Measurements from ENCODE around the gene RNF157. TPM values are rescaled to one million over a fixed set of nuclear protein-coding genes. Genes with fewer than 3 reads are reported as not detected.

The RNF157 gene
- total RNA-seq, 2 donors from 2014 or later, result 9.6 to 11.2 TPM

DNA sequence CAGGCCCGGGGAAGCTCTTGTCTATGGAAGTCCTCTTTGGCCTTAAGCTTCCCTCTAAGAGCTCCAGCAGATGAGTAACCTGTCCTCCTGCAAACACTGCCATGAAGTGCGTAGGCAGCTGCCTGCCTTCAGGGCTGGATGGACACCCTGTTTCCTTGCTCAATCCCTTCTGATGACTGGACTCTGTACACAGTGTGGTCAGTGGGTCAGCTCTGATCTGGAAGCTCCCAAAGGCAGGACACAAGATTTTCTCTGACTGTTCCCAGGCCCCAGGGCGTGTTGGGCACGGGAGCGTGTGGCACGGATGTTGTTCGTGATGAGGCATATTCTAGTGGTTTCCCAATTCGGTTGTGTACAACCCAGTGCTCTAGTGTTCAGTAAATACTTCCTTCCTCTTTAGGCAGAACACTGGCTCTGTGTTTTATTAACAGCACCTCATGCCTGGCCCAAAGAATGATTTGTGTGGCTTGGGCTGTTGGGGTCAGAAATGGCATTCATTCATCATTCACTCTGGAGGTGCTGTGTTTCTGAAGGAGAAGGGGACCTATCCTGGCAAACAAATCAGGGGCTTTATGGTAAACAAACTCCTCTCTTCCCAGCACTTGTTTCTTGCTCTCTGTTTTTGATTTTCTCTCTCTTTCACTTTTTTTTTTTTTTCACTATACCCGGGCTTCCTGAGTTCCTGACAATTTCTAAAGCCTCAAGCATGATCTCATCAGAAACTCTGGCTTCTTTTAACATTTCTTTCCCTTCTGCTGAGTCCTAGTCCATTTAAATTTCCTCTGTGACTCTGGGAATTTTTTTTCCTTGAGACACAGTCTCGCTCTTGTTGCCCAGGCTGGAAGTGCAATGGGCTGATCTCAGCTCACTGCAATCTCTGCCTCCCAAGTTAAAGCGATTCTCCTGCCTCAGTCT is 12.0 kb upstream of the RNF157 start:
- no peak overlapping the region for H3K27ac Mint-ChIP-seq
- no peak overlapping the region for H3K4me3 Mint-ChIP-seq
- Histone ChIP-seq H3K9ac (ENCODE audit: extremely low read depth, low read length, poor library complexity, severe bottlenecking) (no peak overlapping the region), H3K27me3 (ENCODE audit: control insufficient read depth, insufficient read depth, low read length, poor library complexity, severe bottlenecking) (no peaks in the 10 kb centered on the region), H3K9me3 (ENCODE audit: control insufficient read depth, low read length) (no peaks in the 10 kb centered on the region), H3K36me3 (ENCODE audit: control insufficient read depth, insufficient read depth, low read length) (no peaks in the 10 kb centered on the region), H3K4me1 (ENCODE audit: control insufficient read depth, insufficient read depth, low read length) (no peaks in the 10 kb centered on the region), H3K27ac (ENCODE audit: low read depth, low read length) (no peak overlapping the region), H3K4me3 (ENCODE audit: low read length) (no peak overlapping the region)
- H3K27me3 Mint-ChIP-seq (ENCODE audit: insufficient read depth), result peaks cover 2% of the 10 kb centered on the region
- peaks cover 6% of the 10 kb centered on the region for H3K9me3 Mint-ChIP-seq
- H3K36me3 Mint-ChIP-seq (ENCODE audit: low read depth), result no peaks in the 10 kb centered on the region
- peak; percentile 42 for DNase-seq
- 91 to 92% methylated on average over 11 of the region's 11 CpGs for WGBS, 2 experiments (ENCODE audit: insufficient coverage in 1 of 2, insufficient read length in 1 of 2)
- TF ChIP-seq, protein P1, sequence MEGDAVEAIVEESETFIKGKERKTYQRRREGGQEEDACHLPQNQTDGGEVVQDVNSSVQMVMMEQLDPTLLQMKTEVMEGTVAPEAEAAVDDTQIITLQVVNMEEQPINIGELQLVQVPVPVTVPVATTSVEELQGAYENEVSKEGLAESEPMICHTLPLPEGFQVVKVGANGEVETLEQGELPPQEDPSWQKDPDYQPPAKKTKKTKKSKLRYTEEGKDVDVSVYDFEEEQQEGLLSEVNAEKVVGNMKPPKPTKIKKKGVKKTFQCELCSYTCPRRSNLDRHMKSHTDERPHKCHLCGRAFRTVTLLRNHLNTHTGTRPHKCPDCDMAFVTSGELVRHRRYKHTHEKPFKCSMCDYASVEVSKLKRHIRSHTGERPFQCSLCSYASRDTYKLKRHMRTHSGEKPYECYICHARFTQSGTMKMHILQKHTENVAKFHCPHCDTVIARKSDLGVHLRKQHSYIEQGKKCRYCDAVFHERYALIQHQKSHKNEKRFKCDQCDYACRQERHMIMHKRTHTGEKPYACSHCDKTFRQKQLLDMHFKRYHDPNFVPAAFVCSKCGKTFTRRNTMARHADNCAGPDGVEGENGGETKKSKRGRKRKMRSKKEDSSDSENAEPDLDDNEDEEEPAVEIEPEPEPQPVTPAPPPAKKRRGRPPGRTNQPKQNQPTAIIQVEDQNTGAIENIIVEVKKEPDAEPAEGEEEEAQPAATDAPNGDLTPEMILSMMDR (conservative IDR thresholded peaks at IDR 0.05), result no peak
- no peaks in the 10 kb centered on the region for H3K4me1 Mint-ChIP-seq

DNA sequence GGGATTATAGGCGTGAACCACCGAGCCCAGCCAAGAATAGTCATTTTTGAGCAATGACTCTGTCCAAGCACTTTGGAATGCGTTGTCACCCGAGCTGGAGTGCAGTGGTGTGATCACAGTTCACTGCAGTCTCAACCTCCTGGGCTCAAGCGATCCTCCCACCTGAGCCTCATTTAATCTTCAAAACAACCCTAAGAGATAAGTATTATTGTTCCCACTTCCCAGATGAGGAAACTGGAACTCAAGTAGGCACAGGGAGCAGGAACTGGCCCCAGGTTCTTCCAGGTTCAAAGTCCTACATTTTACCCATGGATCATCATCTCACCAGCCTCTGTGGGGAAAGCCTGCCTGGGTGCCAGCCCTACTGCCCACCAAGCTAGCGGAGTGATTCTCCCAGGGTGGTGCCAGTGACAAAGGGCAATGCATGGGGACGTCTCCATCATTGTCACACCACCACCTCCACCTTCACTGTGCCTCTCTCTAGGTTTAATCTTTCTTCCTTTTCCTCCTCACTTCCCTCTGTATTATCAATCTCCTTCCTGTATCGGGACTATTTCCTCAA is 11.3 kb upstream of the RNF157 start:
- Histone ChIP-seq H3K27ac (ENCODE audit: low read depth, low read length) (no peak overlapping the region), H3K9ac (ENCODE audit: extremely low read depth, low read length, poor library complexity, severe bottlenecking) (no peak overlapping the region), H3K4me3 (ENCODE audit: low read length) (no peak overlapping the region), H3K36me3 (ENCODE audit: control insufficient read depth, insufficient read depth, low read length) (no peaks in the 10 kb centered on the region), H3K9me3 (ENCODE audit: control insufficient read depth, low read length) (no peaks in the 10 kb centered on the region), H3K4me1 (ENCODE audit: control insufficient read depth, insufficient read depth, low read length) (no peaks in the 10 kb centered on the region), H3K27me3 (ENCODE audit: control insufficient read depth, insufficient read depth, low read length, poor library complexity, severe bottlenecking) (no peaks in the 10 kb centered on the region)
- TF ChIP-seq, protein P1 (conservative IDR thresholded peaks at IDR 0.05), result no peak
- H3K27ac Mint-ChIP-seq, result no peak overlapping the region
- peak; percentile 40 for DNase-seq
- H3K4me1 Mint-ChIP-seq, result peaks cover 5% of the 10 kb centered on the region
- H3K9me3 Mint-ChIP-seq, result peaks cover 3% of the 10 kb centered on the region
- no peak overlapping the region for H3K4me3 Mint-ChIP-seq
- WGBS, 2 experiments (ENCODE audit: insufficient coverage in 1 of 2, insufficient read length in 1 of 2), result 91 to 92% methylated on average over 7 to 8 of the region's 8 CpGs
- H3K36me3 Mint-ChIP-seq (ENCODE audit: low read depth), result no peaks in the 10 kb centered on the region
- H3K27me3 Mint-ChIP-seq (ENCODE audit: insufficient read depth), result peaks cover 2% of the 10 kb centered on the region

DNA sequence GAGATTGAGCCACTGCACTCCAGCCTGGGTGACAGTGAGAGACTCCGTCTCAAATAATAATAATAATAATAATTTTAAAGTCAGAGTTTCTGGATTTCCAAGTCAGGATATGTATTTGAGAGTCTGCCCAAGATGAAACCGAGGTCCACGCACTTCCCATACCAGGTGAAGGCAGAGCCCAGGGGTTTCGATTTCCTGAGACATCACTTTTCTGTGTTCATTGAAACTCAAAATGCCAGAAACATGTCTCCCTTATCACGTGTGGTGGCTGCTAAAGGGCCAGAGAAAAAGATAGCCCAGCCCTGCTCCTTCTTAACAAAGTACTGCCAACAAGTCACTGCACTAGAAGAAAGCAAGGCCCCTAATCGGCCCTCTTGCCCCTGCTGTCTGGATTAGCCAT is 9.8 kb upstream of the RNF157 start:
- H3K27ac Mint-ChIP-seq, result no peak overlapping the region
- Histone ChIP-seq H3K27ac (ENCODE audit: low read depth, low read length) (no peak overlapping the region), H3K9ac (ENCODE audit: extremely low read depth, low read length, poor library complexity, severe bottlenecking) (no peak overlapping the region), H3K36me3 (ENCODE audit: control insufficient read depth, insufficient read depth, low read length) (no peaks in the 10 kb centered on the region), H3K4me3 (ENCODE audit: low read length) (no peak overlapping the region), H3K27me3 (ENCODE audit: control insufficient read depth, insufficient read depth, low read length, poor library complexity, severe bottlenecking) (no peaks in the 10 kb centered on the region), H3K9me3 (ENCODE audit: control insufficient read depth, low read length) (no peaks in the 10 kb centered on the region), H3K4me1 (ENCODE audit: control insufficient read depth, insufficient read depth, low read length) (no peaks in the 10 kb centered on the region)
- peaks cover 1% of the 10 kb centered on the region for H3K27me3 Mint-ChIP-seq (ENCODE audit: insufficient read depth)
- no peaks in the 10 kb centered on the region for H3K36me3 Mint-ChIP-seq (ENCODE audit: low read depth)
- no peak overlapping the region for H3K4me3 Mint-ChIP-seq
- H3K9me3 Mint-ChIP-seq, result no peaks in the 10 kb centered on the region
- peaks cover 12% of the 10 kb centered on the region for H3K4me1 Mint-ChIP-seq
- 91 to 98% methylated on average over 4 to 5 of the region's 6 CpGs for WGBS, 2 experiments (ENCODE audit: insufficient coverage in 1 of 2, insufficient read length in 1 of 2)
- peak; percentile 36 for DNase-seq
- TF ChIP-seq, protein P1 (conservative IDR thresholded peaks at IDR 0.05), result no peak

All from endodermal cell (in vitro differentiated cells).